ELR (cell line): ENCODE measurements around the gene HSPA1L.

Experiments used
- DNase-seq: peaks from one replicate; pipeline ENCODE4 v3.0.0-alpha.2; 2015; ENCODE audit warnings: low read depth

Gene HSPA1L

DNA sequence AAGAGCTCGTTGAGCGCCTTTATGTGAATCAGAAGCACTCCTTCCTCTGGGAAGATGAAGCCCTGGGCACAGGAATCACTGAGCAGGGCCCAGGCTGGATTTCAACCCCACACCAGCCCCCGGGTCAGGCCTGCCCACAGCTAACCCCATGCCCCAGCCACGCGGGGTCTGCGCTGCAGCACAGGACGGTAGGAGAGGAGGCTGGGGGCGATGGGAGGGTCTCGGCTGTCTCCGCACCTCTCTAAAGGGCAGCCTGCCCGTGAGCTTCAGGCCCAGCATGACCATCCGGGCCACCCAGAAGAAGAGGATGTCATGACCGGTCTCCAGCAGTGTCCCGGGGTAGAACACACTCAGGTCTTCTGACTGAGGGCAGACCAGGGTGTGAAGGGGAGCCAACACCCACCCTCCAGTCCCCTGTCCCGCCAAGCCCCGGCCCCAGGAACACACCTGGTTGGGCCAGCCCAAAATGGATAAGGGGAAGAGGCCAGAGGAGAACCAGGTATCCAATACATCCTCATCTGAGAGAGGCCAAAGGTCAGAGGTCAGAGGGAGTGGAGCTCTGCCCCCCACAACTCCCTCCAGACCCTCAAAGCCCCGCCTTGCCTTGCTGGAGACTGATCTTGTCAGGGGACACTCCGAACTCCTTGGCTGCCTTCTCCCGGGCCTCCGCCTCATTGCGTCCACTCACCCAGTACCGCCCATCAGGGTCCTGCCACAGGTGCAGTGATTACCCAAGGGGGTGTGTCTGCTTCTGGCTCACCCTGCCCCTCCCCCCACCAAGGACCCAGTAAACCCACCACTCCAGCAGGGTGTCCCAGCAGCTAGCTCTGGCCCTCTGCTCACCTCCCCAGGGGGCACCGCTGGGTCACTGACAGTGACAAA is 33.6 kb downstream of the HSPA1L start:
- no peak for DNase-seq

DNA sequence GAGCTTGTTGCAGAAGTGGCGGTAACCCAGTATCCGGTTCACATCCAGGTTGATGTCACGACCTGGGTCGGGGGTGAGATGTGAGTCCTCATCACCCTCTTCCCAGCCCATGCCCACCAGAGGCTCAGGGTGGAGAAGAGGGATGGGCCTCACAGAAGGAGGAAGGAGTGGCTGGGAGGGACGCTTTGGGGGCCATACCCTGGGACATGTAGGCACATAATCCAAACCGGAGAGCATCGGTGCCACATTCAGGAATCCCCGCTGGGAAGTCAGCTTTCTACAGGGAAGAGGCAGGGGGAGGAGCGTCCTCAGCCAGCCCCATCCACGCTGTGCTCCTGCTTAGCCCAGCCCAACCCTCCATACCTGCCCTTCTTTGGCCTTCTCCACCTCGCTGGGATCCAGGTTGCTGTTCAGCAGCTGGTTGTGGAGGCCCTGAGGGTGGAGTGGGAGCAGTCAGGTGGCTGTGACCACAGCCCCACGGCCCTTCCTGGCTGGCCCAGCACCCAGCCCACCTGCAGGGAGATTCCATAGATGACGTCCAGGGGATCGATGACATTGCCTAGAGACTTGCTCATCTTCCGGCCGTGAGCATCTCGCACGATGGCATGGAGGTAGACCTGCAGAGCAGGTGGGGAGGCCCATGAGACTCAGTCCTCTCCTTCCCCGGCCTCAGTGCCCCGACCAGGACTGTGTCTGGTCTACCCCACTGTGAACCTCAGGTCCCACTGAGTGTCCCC is 34.4 kb downstream of the HSPA1L start:
- DNase-seq: no peak

DNA sequence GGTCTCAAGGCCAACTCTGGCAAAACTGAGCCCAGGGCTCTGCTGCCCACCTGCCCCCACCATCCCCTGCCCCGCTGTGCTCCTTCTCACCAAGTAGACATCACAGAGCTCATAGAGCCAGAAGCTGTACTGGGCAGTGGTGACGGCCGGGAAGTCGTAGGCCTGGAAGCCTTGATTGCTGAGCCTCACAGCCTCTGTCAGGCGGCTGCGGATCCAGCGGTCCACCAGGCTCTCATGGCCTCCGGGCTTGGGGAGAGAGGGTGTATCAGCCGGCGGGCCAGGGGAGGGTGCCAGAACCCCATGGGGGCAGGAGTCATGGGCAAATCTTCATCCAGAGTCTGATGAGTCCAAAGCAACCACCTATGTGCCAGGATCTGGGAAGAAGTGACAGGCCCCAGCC is 35.2 kb downstream of the HSPA1L start:
- no peak for DNase-seq

DNA sequence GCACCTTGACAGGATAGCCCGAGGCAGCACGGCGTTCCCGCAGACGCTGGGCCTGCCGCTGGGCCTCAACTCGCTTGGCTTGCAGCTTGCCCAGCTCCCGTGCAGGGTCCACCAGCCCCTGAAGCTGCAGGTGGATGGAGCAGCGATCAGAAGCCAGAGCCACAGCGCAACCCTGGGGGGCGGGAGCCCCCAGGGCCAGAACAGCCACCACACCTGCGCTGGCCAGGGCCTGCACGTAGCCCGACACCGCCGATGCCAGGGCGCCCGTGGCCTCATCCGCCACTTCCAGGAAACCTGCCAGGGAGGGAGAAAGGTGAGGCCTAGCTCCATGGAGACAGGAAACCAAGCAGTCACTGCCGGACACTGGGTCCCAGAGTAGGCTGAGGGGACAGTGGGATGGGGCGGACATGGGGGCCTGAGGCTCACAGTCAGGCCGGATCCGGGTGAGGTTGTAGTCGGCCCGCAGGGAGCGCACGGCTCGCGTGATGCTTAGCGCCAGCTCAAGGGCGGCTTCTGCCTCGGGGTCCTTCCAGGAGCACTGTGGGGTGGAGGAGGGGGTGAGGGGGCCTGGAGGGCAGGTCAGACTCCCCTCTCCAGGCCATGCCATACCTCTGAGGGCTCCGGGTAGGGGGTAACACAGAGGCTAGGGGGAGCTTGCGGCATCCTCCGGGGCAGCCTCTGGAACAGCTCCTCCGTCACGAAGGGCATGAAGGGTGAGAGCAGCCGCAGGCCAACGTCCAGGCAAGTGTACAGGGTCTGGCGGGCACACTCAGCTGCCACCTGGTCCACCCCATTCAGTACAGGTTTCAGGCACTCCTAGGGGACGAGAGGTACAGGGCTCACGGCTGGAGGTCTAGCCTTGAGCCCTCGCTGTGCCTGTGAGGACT is 35.8 kb downstream of the HSPA1L start:
- no peak for DNase-seq

DNA sequence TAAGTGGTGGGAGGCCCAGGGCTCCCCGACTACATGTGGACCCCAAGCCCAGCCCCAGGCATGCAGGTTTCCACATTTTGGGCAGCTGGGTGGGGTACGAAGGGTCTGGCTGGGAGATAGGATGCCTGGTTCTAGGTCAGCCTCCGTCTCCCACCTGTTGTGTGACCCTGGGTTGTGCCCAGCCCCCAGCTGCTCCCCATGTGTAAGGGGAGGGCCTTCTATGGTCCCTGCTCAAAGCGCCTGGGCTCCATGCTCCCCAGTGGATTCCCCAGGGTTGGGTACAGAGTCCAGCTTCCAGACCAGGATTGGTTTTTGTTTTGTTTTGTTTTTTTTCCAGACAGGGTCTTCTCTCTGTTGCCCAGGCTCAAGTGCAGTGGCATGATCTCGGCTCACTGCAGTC is 36.9 kb downstream of the HSPA1L start:
- no peak for DNase-seq

DNA sequence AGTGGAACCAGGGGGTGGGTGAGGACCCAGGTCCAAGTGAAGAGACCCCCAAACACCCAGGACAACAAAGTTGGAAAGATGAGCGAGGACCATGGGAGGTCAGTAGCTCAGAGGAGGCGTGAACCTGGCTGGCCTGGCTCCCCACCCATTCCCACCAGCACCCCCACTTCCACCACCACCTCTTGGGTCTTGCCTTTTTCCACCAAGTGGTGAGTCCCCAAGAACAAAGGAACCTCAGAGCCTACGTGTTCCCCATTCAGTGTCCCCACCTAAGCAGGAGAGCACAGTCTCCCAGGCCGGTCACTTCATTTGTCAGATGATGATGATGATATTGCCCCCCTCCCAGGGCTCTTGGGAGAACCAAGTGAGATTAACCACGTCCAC is 37.4 kb downstream of the HSPA1L start:
- DNase-seq: no peak

DNA sequence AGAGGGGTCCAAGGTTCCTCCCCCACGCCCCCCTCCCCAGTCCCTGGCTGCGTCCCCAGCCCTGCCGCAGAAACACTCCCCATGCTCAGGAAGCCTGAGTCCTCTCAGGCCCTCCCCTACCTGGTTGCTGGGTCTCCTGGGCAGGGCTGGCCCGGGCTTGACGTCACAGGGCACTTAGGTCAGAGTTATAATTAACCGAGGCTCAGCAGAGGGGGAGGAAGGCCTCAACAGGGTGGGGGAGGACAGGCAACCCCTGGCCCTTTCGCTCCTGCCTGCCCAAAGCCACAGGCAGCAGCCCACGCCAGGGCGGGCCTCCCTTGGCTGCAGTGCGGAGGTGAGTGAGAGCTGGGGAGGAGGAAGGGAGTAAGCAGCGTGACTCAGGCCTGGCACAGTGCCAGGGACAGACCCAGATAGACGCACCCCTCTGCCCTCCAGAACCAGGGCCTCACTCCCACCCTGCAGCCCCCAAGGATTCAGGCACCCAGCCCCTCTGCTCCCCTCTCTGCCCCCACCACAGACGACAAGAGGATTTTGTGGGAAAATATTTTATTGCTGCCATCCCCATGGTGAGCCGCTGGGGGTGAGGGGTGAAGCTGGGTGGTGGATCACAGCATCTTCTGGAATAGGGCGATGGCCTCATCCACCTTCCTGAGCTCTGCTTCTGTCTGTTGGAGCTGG is 38.0 kb downstream of the HSPA1L start, which contains the start of gene VWA7:
VWA7 (minus strand) TSS at position 340 of the 678 bp plus-strand sequence. CDS start 549 bp downstream, outside the sequence.
- DNase-seq: peak; percentile 86

DNA sequence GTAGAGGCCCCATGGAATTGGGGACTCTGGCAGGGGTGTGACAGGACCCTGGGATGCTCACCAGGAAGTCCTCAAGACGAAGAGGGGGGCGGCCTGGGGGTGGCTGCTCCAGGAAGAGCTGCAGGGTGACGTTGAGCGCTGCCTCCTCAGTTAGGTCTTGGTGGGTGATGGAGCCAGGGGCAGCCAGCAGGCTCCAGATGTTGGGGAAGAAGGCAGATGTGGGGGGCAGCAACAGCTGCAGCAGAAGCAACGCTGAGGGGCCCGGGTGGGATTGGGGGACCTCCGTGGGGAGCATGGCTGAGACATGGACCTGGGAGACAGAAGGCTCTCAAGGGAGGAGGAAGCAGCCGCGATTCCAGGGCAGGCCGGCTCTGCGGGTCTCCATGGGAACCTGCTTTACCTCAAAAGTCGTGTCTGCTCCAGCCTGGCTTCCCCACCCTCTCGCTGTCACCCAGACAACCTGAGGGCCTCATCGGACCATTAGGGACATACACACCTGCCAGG is 38.5 kb downstream of the HSPA1L start:
- peak; percentile 28 for DNase-seq

DNA sequence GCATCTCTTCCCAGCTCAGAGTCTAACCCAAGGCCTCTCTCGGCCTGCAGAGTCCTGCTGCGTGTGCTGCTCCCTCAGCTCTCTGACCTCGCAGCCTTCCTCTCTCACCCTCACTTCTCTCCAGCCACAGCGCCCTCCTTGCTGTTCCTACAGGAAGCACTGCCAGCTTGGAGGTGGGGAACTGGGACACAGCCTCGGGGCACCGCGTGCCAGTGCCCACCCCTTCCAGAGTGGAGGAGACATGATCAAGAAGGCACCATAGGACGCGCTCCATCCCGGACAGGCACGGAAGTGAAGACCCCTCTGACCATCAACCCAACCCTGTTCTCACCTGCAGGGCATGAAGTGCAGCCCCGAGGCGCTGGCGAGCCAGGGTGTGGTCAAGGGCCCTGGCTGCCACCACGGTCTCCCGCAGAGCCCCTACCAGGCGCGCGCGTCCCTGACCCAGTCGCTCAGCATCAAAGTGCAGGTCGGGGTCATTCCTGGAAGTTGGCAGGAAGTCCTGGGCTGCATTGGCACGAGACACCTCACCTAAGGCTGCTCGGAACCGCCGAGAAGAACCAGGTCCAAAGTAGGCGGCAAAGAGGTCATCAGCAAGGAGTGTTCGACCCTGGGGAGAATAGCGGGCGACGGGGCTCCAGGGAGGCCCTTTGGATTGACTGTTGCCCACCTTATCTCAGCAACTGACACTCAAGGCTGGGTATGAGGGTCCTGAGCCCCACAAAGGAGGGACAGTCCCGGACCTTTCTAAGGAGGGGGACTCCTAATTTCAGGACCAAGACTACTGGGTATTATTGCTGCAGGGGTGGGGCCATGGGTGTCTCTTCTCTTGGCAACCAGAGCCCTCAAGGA is 39.2 kb downstream of the HSPA1L start:
- DNase-seq: no peak

DNA sequence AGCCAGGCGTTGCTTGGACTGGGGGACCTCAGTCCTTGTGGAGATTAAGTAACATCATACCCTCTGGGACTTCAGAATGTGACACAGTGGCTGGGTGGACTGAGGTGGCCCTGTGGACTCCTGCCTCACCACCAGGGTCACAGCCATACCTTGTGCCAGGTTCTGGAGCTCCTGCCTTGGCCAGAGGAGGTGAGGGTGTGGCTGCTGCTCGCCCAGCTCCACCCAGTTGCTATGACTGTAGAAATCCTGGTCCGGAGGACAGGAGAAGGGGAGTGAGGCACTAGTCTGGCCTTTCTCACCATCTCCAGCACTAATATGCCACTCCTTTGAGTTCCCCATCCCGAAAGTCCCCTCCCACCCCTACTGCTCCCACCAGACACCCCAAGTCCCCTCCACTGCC is 39.9 kb downstream of the HSPA1L start:
- no peak for DNase-seq

DNA sequence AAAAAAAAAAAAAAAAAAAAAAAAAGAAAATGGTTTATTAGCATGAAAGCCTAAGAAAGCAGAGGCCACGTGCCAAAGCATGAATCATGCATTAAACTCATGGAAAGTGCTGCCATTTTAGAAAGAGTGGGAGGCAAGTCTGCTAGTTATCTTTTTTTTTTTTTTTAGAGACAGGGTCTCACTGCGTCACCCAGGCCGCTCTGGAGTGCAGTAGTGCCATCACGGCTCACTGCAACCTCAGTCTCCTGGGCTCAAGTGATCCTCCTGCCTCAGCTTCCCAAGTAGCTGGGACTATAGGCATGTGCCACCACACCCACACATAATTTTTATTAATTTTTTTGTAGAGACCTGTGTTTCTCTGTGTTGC is 43.1 kb downstream of the HSPA1L start:
- DNase-seq: peak; percentile 50

DNA sequence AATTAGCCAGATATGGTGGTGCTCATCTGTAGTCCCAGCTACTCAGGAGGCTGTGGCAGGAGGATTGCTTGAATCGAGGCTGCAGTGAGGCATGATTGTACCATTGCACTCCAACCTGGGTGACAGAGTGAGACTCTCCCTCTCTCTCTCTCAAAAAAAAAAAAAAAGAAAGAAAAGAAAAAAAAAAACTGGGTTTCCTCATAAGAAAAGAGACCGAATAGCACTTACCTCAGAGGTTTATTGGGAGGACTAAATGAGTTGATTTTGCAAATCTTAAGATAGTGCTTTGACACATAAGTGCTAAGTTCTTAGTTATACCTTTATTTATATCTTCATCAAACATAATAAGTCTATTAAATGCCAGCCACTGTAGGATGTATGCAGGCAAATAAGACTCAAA is 44.2 kb downstream of the HSPA1L start:
- no peak for DNase-seq

DNA sequence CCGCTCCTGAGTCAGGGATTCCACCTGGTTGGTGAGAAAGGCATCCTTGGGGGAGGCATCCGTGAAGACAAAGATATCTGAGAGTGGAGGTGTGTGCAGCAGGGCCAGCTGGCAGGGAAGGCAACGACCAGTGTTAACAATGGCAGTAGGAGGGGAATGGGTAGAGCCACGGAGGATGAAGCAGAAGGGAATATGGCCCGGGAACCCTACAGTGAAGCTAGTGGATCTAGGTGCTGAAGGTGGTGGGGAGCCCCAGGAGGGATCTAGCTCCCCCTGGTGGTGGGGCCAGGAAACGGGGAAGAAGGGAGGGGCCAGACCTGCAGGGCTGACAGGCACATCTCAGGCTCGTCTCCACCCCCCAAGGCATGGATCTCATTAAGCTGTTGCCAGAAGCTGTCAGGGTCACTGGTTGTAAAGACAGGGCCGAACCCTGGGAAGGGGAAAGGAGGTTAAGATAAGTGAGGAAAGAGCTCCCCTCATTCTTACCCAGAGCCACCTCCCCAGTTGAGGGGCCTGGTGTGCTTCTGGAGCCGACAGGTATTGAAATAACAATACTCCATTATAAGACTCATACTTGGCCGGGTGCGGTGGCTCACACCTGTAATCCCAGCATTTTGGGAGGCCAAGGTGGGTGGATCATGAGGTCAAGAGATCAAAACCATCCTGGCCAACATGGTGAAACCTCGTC is 45.3 kb downstream of the HSPA1L start:
- DNase-seq: peak; percentile 63

DNA sequence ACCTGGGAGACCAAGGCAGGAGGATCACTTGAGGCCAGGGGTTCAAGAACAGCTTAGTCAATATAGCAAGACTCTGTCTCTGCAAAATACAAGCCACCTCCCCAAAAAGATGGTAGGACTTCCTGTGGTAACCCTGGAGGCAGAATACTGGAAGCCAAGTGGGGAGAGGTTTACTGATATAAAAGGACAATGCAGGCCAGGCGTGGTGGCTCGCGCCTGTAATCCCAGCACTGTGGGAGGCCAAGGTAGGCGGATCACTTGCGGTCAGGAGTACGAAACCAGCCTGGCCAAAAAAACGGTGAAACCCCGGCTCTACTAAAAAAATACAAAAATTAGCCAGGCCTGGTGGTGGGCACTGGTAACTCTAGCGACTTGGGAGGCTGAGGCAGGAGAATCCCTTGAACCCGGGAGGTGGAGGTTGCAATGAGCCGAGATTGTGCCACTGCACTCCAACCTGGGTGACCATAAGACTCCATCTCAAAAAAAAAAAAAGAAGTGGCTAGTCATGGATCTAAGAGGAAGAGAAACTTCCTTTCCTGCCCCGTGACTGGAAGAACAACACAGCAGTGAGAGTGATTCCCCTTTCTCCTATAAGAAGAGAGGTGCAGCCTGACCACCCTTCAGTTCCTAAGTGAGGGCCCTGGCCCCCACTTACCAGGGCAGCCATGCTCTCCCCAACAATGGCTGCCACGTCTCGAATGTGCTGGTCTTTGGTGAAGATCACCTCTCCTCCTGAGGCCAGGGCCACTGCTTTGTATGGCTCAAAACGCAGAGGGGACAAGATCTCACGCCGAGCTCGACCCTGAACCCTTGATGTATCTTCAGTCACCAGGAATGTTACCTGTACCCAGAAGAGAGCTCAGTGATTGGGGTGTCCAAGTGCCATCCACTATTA is 46.5 kb downstream of the HSPA1L start:
- DNase-seq: no peak

DNA sequence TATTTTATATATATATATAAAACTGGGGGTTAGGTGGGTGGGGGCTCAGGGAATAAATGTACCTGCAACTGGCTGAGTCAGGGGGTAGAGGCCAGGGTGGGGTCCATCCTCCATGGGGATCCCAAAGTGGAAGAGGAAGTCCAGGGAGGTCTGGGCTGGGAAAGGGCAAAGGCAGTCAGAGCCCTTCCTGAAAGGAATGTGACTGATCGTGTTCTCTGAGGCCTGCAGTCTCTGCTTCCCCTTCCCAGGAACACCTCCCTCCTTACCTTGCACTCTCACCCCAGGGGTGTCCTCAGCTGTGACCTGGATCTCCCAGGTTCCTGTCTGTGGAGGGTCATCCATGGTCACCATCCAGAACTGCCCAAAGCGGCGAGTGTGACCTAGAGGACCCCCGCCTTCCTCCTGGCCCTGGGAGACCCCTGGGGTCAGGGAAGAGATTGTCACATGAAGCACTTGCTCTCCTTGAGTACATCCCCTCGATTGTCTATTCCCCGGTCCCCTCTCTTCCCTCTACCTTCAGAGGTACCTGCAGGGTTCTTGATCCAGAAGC is 47.9 kb downstream of the HSPA1L start:
- DNase-seq: no peak

DNA sequence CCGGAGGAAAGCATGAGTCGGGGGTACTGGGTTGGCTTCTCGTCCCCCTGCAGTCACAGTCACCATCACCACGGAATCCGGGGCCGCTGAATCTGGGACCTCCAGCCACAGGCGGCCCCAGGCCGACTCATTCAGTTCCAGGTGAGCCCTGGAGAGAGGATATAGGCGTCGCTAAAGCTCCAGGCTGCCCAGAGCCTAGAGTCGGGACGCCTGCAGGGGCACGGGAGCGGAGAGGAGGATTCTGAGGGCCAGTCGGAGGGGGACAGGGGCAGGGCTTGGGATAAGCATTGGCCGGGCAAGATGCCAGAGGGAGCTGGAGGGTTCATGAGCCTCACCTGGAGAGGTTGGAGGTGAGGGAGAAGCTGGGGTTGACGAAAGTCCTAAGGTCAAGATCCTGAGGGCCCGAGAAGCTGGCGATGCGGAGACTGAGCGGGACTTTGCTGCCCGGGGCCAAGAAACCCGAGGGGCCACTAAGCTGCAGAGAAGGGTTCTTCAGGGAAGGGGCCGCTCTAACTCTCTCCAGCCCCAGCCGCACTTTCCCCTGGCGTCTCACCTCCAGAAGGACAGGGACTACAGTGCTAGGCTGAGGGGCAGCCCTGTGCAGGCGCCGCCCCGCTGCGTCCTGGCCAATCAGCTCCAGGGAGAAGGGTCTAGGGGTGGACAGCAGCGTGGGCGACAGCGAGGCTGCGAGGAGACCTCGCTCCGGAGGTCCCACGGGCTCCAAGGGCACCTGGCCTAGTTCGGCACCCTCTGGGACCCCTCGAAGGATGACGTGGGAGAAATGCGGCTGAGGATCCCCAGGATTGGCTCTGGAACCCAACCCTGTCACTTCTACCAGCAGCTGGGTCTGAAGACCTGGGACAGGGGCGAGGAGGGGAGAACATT is 48.9 kb downstream of the HSPA1L start:
- no peak for DNase-seq

DNA sequence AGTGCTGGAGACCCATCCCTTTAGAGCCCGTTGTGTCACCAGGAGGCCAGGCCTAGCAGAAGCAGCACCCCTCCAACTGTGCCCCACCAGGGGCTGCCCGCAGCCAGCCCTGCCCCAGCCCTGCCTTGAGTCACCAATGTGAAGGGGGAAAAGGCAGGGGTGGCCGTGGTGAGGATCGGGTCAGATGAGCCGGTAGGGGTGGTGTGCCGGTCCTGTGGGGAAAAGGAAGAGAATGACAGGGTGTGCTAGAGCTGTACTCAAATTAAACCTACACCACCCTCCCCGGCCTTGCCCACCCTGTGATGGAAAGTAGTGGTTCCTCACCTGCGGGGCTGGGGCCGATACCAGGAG is 49.5 kb downstream of the HSPA1L start:
- DNase-seq: no peak

DNA sequence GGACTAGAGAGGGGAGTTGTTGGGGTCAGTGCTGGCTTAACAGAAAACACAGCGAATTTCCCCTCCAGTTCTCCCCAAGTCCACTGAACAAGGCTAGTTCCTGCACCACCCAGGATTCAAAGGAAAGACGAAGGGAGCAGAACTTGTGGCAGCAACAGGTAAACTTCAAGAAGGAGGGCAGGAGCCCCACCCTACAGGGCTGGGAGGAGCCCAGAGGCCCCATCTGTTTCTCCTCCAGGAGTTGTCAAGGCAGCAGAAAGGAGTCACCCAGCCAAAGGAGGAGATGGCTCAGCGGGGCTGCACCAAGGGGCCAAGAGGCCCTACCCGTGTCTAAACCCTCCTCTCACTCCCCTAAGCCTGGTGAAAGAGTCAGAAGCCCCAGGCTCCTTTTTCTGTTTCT is 50.9 kb downstream of the HSPA1L start:
- no peak for DNase-seq
